Omental fat pad (tissue), 4 donors: Measurements from ENCODE around the gene GRIN2D. TPM values are rescaled to one million over a fixed set of nuclear protein-coding genes. Genes with fewer than 3 reads are reported as not detected.
"Not testable (repeated sequence)": the region's sequence is repeated elsewhere in the genome, so short reads cannot be mapped to it uniquely, and the experiment has no call there.

Source experiments
- ATAC-seq: fragments of 150-250 bp; one replicate; pipeline ENCODE4 v1.9.1; 2016; ENCODE audit warnings: mild to moderate bottlenecking, moderate library complexity; ENCODE audit not compliant: low FRiP score
- DNase-seq: peaks from one replicate; pipeline ENCODE4 v3.0.0-alpha.2; 2019; ENCODE audit warnings: low spot score
- CTCF ChIP-seq, 3 donors: fragments of 450-650 bp; IDR thresholded peaks; one replicate each; pipeline ENCODE4 v1.5.1; 2016 to 2017; ENCODE audit warnings: antibody characterized with exemption in 3 of 3, mild to moderate bottlenecking in 3 of 3, moderate library complexity in 2 of 3
- total RNA-seq, 4 donors: library from RNA; depleted of rRNA; stranded (reverse); fragments of >200 nt; gene quantifications; one replicate each; pipeline ENCODE4 v1.1.0, GENCODE V29; 2016

Gene GRIN2D
- total RNA-seq, 4 donors from 2014 or later: 0.12 to 0.63 (median 0.33) TPM

- DNase-seq (no peak), ATAC-seq (no peak)
- TF ChIP-seq CTCF (IDR thresholded peaks at IDR 0.05): no peak
Measured at GRCh38 chr19:48381178-48381950, 12.1 kb upstream of the GRIN2D start.

- TF ChIP-seq CTCF (IDR thresholded peaks at IDR 0.05): no peak
- DNase-seq (no peak), ATAC-seq (no peak)
Measured at GRCh38 chr19:48382286-48382685, 11.2 kb upstream of the GRIN2D start.

GRCh38 chr19:48385461-48386087 is 7.9 kb upstream of the GRIN2D start:
- ATAC-seq: no peak

GRCh38 chr19:48386981-48387380 is 6.5 kb upstream of the GRIN2D start:
- no peak for TF ChIP-seq CTCF (IDR thresholded peaks at IDR 0.05)
- DNase-seq (no peak), ATAC-seq (no peak)

More at GRCh38 chr19:48385461-48386087, 7.9 kb upstream of the GRIN2D start:
- no peak for TF ChIP-seq CTCF (IDR thresholded peaks at IDR 0.05)
- DNase-seq: no peak

- no peak for DNase-seq
- TF ChIP-seq CTCF (IDR thresholded peaks at IDR 0.05): no peak
- peak; percentile 75 for ATAC-seq
Measured at GRCh38 chr19:48390188-48391099, 3.0 kb upstream of the GRIN2D start.

- TF ChIP-seq CTCF (IDR thresholded peaks at IDR 0.05): peak in 1 of 3 donors; percentile 66
- DNase-seq: peak; percentile 43
- peak; percentile 93 for ATAC-seq
Measured at GRCh38 chr19:48391100-48392005, 2.1 kb upstream of the GRIN2D start, which contains the start of gene KDELR1. TSS of gene KDELR1 (minus strand) at chr19:48391551. CDS start at chr19:48391358, 193 bp downstream.

- DNase-seq: not testable (repeated sequence)
Measured at GRCh38 chr19:48392006-48392344, 1.5 kb upstream of the GRIN2D start.

More at GRCh38 chr19:48392006-48392344, 1.5 kb upstream of the GRIN2D start:
- ATAC-seq: not testable (repeated sequence)
